ENCODE data around the gene CERCAM.

CERCAM gene

DNA sequence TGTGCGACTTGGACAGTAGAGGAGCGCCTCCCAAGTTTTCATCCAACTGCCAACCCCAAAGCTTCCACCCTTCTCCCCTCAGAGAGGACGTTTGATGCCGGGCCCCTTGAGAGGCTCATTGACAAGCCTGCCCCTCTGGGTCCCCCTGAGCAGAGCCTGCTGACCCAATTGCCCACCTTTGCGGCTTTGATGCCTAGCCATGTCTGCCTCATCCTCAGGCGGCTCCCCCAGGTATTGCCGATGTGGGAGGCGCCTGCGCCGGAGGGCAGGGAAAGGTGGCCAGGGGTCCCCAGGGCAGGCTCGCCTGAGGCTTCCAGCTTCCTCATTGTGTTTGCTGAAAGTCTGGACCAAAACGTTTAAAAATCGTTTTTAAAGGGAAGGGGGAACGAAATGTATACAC, 36.5 kb downstream of the CERCAM start:
- DNase-seq, result no peak

DNA sequence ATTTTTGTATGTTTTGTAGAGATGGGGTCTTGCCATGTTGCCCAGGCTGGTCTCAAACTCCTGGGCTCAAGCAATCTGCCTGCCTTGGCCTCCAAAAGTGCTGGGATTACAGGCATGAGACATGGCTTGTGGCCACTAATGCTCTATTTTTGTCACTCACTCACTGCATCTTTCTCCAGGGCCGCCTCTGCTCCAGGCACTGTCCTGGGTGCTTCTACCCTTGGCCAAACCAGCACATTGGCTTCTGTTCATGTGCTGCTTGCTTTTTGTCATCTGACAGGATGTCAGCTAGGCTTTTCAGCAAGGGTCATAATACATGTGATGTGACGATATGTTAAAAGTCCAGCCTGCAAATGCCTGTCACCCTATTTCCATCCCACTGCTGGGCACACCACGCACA, 38.4 kb downstream of the CERCAM start:
- DNase-seq, result no peak

DNA sequence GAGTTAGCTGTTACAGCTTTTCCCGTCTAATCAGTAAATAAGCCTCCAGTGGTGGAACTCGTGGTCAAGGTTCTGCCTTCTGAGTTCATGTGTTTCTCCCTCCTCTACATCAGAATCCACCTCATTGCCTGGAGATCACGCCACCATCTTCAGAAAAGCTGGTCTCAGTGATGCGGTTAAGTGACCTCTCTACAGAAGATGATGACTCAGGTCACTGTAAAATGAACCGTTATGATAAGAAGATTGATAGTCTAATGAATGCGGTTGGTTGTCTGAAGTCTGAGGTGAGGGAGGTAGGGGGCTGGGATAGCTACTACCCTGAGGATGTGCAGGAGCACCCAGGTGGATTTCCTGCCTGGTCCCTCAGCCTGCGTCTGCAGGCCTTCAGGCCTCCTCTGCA, 48.4 kb downstream of the CERCAM start:
- DNase-seq, result no peak

DNA sequence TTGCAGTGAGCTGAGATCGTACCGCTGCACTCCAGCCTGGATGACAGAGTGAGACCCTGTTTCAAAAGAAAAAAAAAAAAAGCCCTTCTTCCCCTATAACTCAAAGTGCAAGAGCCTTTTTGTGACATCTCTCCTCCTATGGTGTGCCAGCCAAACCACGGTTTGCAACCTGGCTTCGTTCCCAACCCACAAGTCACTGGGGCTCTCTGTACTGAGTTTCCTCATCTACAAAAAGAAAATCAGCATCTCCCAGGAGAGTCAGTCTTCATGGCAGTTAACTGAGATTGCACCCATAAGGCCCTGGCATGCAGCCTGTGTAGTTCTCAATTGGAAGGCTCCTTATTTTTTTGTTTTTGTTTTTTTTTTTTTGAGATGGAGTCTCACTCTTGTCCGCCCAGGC, 49.9 kb downstream of the CERCAM start:
- no peak for DNase-seq

DNA sequence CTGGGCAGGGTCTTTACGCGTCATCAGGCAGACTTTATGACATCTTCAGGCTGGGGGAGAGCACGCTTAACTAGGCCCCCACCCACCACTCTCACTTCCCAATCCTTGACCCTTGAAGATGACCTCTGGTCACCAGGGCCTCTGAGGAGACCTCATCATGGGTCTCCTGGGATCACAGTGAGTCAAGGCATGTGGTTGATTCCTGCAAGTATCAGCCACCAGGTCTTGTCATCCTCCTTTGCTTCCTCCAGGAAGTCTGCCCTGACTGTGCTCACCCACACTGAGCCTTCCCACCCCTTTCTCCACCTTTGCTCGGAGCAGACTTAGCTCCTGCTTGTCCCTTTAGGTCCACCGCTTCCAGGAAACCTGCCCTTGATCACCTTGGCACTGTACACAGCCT, 52.4 kb downstream of the CERCAM start:
- DNase-seq, result peak; percentile 26

DNA sequence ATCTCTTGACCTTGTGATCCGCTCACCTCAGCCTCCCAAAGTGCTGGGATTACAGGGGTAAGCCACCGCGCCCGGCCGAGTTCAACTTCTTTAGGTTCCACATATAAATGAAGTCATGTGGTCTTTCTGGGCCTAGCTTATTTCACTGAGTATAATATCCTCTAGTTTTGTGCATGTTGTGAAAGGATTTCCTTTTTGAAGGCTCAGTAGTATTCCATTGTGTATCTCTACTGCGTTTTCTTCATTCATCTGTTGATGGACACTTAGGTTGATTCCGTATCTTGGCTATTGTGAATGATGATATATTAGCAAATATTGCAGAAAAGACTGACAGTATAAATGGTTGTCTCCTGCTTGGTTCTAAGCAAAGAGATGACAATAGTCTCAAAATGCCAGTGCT, 55.2 kb downstream of the CERCAM start:
- no peak for DNase-seq

DNA sequence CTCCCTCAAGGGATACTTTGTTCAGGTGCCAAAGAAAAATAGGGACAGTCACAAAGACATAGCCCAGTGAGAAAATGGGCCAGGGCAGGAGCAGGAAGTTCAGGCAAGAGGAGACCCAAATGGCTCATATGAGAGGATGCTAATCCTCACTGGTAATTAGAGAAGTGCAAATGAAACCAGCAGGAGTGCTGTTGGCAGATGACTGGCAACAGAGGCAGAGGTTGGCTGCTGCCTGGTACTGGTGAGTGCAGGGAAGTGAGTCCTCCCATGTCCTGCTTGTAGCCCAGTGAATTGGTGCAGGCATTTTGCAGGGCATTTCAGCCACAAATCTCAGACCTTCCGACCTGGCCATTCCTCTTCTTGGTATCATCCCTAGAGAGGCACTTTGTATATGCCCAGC, 58.6 kb downstream of the CERCAM start:
- peak; percentile 5 for DNase-seq

DNA sequence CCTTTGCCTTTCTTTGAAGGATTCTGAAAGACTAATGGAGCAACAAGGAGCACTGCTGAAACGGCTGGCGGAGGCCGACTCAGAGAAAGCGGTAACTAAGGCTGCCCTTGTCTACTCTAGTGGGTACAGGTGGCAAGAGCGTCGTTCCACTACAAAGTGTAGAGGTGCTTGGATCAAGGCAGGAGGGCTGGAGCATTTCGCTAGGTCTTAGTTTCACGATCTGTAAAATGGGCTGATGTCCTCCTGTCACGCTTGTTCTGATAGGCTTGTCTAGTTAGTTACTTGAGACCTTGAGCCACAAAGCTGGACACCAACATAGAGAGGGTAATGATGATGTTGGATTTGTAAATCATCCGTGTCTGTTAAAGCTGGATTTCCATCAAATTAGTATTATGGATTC, 60.9 kb downstream of the CERCAM start:
- DNase-seq, result no peak

DNA sequence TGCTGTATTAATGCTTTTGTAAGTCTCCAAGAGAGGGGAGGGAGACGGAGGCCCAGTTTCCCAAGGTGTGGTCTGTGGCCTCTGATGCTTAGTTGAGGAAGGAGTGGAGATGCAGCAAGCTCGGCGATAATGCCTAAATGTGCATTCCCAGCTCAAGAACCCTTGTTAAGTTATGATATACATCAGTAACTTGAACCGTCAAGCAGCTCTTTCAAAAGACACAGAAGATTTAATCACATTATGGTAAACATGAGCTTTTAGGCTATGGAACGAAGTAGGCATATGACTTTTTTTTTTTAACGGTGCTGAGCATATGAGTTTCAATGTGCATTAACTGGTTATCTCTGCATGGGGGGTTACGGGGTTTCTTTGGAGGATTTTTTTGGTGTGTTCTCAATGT, 61.5 kb downstream of the CERCAM start:
- no peak for DNase-seq

DNA sequence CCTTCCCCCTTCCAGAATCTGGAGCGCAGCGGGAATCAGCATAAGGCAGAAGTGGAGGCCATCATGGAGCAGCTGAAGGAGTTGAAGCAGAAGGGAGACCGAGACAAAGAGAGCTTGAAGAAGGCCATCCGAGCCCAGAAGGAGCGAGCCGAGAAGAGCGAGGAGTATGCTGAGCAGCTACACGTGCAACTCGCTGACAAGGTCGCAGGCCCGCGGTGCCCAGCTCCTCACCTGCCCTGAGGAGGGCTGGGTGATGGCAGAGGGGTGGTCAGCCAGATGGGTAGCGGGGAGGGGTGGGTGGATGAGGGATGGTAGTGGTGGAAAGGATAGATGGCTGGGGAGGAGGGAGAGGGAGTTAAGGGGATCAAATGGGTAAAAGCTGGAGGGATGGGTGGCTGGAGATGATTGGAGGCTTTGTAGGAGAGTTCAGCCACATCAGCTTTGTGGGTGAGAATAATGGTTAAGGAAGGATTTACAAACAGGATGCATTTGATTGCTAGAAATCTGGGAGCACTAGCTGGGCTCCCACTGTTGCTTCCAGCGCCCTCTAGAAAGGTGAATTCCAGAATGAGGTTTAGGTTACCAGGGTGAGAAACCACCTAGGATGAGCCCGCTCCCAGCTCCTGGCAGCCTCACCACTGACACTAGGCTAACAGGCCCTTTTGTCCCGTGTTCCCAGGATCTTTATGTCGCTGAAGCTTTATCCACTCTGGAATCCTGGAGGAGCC, 64.2 kb downstream of the CERCAM start:
- DNase-seq, result no peak

DNA sequence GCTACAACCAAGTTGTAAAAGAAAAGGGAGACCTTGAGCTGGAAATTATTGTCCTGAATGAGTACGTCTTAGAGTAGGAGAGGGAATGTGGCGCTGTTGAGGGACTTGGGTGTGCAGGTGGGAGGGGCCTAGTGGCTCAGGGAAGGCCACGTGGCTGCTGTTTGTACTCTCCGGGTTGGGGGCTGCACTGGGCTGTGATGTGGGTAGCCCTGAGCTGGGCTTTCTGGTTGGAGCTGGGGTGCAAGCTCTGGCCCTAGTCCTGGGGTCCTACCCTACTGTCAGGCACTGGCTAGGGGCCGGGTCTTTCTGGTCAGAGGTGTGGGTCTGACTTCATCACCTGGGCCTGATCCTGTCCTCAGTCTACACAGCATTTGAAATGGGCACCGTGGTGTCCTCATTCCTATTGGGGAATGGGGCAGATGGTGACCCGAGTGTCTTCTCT, 64.8 kb downstream of the CERCAM start:
- DNase-seq, result no peak

DNA sequence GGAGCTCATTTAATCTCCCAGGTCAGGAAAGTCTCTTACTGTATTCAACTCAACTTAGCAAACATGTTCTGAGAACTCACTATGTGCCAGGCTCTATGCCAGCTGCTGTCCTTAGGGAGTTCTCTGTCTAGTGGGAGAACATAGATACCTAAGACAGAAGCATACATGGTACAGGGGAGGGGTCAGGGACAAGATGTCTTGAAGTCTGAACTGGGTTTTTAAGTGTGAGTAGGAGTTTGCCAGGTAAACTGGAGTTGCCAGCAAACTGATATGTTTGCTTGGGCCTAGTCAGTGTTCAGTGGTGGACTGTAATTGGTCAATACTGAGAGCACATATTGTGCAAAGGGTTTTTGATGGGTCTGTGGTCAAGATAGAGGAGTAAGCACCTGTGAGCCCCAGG, 65.5 kb downstream of the CERCAM start:
- no peak for DNase-seq
